GM12878 (cell line): Measurements from ENCODE around the gene AASDH. TPM values are rescaled to one million over a fixed set of nuclear protein-coding genes. Genes with fewer than 3 reads are reported as not detected.

ENCODE experiments used
- ATAC-seq: fragments of 200-7000 bp; cut with Tn5 transposase; 3 replicates; pipeline ENCODE4 v1.9.1; 2020; ENCODE audit warnings: mild to moderate bottlenecking, moderate library complexity
- BruUV-seq: library from RNA; stranded (reverse); fragments of 400-500 nt; replicated peaks from 2 replicates; lab custom pipeline; 2021; lab: Mats Ljungman, UMichigan
- CTCF ChIA-PET: fragments of 300-600 bp; sonication (Branson Sonifier 250); formaldehyde crosslinking; extraction: SDS; loops from one replicate; lab custom pipeline; 2021; ENCODE audit warnings: inconsistent platforms; lab: Yijun Ruan, JAX
- POLR2A ChIA-PET: fragments of 350-600 bp; formaldehyde crosslinking; extraction: SDS; loops from one replicate; lab custom pipeline; 2021; ENCODE audit warnings: inconsistent platforms; lab: Charles Lee
- RAD21 ChIA-PET: fragments of 300-600 bp; sonication (Branson Sonifier 250); formaldehyde crosslinking; loops from one replicate; lab custom pipeline; 2023; ENCODE audit warnings: antibody characterized with exemption; ENCODE audit not compliant: unreplicated experiment; lab: Charles Lee
- SMC1A ChIA-PET: fragments of 300-600 bp; sonication (Branson Sonifier 250); formaldehyde crosslinking; loops from one replicate; lab custom pipeline; 2023; ENCODE audit not compliant: unreplicated experiment, uncharacterized antibody; lab: Charles Lee
- DNase-seq: peaks from one replicate; pipeline ENCODE4 v3.0.0-alpha.2; 2011; ENCODE audit warnings: low read depth, low spot score
- FAIRE-seq: peaks from 3 replicates; lab custom pipeline; 2011; peaks lifted over from hg19 to GRCh38; lab: Jason Lieb, UNC
- H2AFZ ChIP-seq: 2 replicates; pipeline ENCODE4 v1.6.0; 2011; ENCODE audit warnings: low read depth, low read length, control low read depth; ENCODE audit not compliant: control insufficient read depth
- H3K27ac ChIP-seq: 2 replicates; pipeline ENCODE4 v1.5.1; 2011; ENCODE audit warnings: control low read depth; ENCODE audit not compliant: control insufficient read depth, insufficient read depth
- H3K27me3 ChIP-seq, 2 experiments: replicated peaks in 1 of 2; 2 replicates each; pipeline versions ENCODE4 v1.6.0 to v1.6.1; 2011; ENCODE audit warnings: low read length in 1 of 2; ENCODE audit not compliant: control insufficient read depth in 2 of 2, insufficient read depth in 2 of 2
- H3K36me3 ChIP-seq, 2 experiments: 2 replicates each; pipeline ENCODE4 v1.5.1; 2011; ENCODE audit warnings: low read length in 1 of 2; ENCODE audit not compliant: control insufficient read depth in 2 of 2, insufficient read depth in 2 of 2
- H3K4me1 ChIP-seq: 2 replicates; pipeline ENCODE4 v1.6.1; 2011; ENCODE audit warnings: mild to moderate bottlenecking, low read length, moderate library complexity, mixed read lengths; ENCODE audit not compliant: control insufficient read depth, insufficient read depth
- H3K4me2 ChIP-seq: 2 replicates; pipeline ENCODE4 v1.6.0; 2011; ENCODE audit warnings: control low read depth; ENCODE audit not compliant: control insufficient read depth, insufficient read depth
- H3K4me3 ChIP-seq: fragments of 200-600 bp; sonication (generic); 2 replicates; pipeline ENCODE4 v1.5.1; 2016
- H3K79me2 ChIP-seq: 2 replicates; pipeline ENCODE4 v1.6.0; 2011; ENCODE audit warnings: low read length; ENCODE audit not compliant: control insufficient read depth, insufficient read depth
- H3K9ac ChIP-seq: 2 replicates; pipeline ENCODE4 v1.8.0; 2011; ENCODE audit warnings: low read length, control low read depth, mixed read lengths; ENCODE audit not compliant: control insufficient read depth, insufficient read depth
- H3K9me3 ChIP-seq: replicated peaks from 3 replicates; pipeline ENCODE4 v1.5.1; 2011; ENCODE audit warnings: mild to moderate bottlenecking, low read length; ENCODE audit not compliant: control insufficient read depth, insufficient read depth
- H4K20me1 ChIP-seq: 2 replicates; pipeline ENCODE4 v1.6.0; 2011; ENCODE audit not compliant: control insufficient read depth, insufficient read depth
- ATF2 ChIP-seq: IDR thresholded peaks from 2 replicates; pipeline ENCODE4 v1.6.1; 2012; ENCODE audit warnings: low read length, inconsistent platforms
- BRCA1 ChIP-seq: IDR thresholded peaks from 2 replicates; pipeline ENCODE4 v1.6.1; 2011; ENCODE audit warnings: low read depth, low read length, improper control_type of control experiment
- CEBPZ ChIP-seq: fragments of 150-350 bp; IDR thresholded peaks from 2 replicates; pipeline ENCODE4 v1.6.1; 2016; ENCODE audit warnings: low read depth, low read length
- E2F8 ChIP-seq: fragments of 450-650 bp; IDR thresholded peaks from 2 replicates; pipeline ENCODE4 v1.6.1; 2018; ENCODE audit warnings: mild to moderate bottlenecking, low read depth, moderate library complexity; ENCODE audit not compliant: partially characterized antibody
- NFYA ChIP-seq: IDR thresholded peaks from 2 replicates; pipeline ENCODE4 v1.6.1; 2011; ENCODE audit warnings: low read depth, mild to moderate bottlenecking, low read length, improper control_type of control experiment, borderline replicate concordance
- NR2C1 ChIP-seq: fragments of 450-650 bp; IDR thresholded peaks from 2 replicates; pipeline ENCODE4 v1.6.1; 2017; ENCODE audit warnings: antibody characterized with exemption, mild to moderate bottlenecking, moderate library complexity
- PAX8 ChIP-seq: fragments of 450-650 bp; IDR thresholded peaks from 2 replicates; pipeline ENCODE4 v1.6.1; 2017; ENCODE audit warnings: mild to moderate bottlenecking, moderate library complexity
- SIX5 ChIP-seq: IDR thresholded peaks from 2 replicates; pipeline ENCODE4 v1.6.1; 2011; ENCODE audit warnings: mild to moderate bottlenecking, low read depth, low read length, moderate library complexity; ENCODE audit not compliant: severe bottlenecking
- SMAD5 ChIP-seq: IDR thresholded peaks from 2 replicates; pipeline ENCODE4 v1.6.1; 2016; ENCODE audit warnings: antibody characterized with exemption, low read depth
- SRF ChIP-seq, 2 experiments: IDR thresholded peaks; 2 replicates each; pipeline ENCODE4 v1.6.1; 2011; ENCODE audit warnings: low read depth in 2 of 2, low read length in 2 of 2, mild to moderate bottlenecking in 1 of 2, moderate library complexity in 1 of 2
- TCF3 ChIP-seq: IDR thresholded peaks from 2 replicates; pipeline ENCODE4 v1.6.1; 2012; ENCODE audit warnings: low read depth, mild to moderate bottlenecking, low read length, borderline replicate concordance; ENCODE audit not compliant: insufficient read depth
- ZBTB11 ChIP-seq: fragments of 450-650 bp; formaldehyde crosslinking; IDR thresholded peaks from 2 replicates; pipeline ENCODE4 v1.5.0; 2022; ENCODE audit warnings: mild to moderate bottlenecking, missing genetic modification characterization
- ZNF274 ChIP-seq: IDR thresholded peaks from one replicate; pipeline ENCODE4 v1.8.0; 2011; ENCODE audit not compliant: insufficient read length, insufficient read depth
- WGBS: methylation state at CpG from one replicate; pipeline ENCODE4 v1.1.6; 2016; ENCODE audit warnings: low lambda C conversion rate; ENCODE audit not compliant: insufficient replicate concordance, insufficient coverage; ENCODE audit errors: missing lambda C conversion rate; 5-methylcytosine and 5-hydroxymethylcytosine counted together
- in situ Hi-C: fragments of 300-500 bp; cut with MboI; formaldehyde crosslinking; loops from 9 replicates; pipeline ENCODE4 v1.14.3; 2018; ENCODE audit warnings: mixed read lengths
- intact Hi-C: fragments of 100-400 bp; cut with micrococcal nuclease; formaldehyde crosslinking; loops from one replicate; pipeline ENCODE4 v1.14.2; 2022; ENCODE audit not compliant: unreplicated experiment
- polyA plus RNA-seq, 11 experiments: library from polyadenylated mRNA; depleted of rRNA in 4 of 11; unstranded in 6 of 11; stranded (reverse) in 5 of 11; fragments of >200 nt; fragmentation: Nextera tagmentation in 4 of 11; fragmentation: Illumina TruSeq in 1 of 11; extraction: Ambion mirVana in 4 of 11; extraction: Trizol in 1 of 11; gene quantifications; 1 replicate in 1 of 11; 2 replicates in 10 of 11; pipeline versions ENCODE4 v1.2.1 to v1.2.3, GENCODE V29; 2011 to 2016; ENCODE audit warnings: inconsistent platforms in 2 of 11, missing spikeins in 2 of 11, low read depth in 1 of 11
- total RNA-seq, 4 experiments: library from RNA; depleted of rRNA in 3 of 4; stranded (reverse); fragments of >200 nt in 3 of 4; fragmentation: Illumina TruSeq in 1 of 4; extraction: Trizol in 1 of 4; gene quantifications; 2 replicates each; pipeline versions ENCODE4 v1.2.1 to v1.2.3, GENCODE V29; 2013 to 2021

AASDH gene
- total and polyA plus RNA-seq, 10 of the 15 experiments (the other 5 are each of a cell fraction or from before 2014, with no cell fraction given): 7.3 to 19.1 (median 11.3) TPM

GRCh38 chr4:56308384-56308783, 78.9 kb downstream of the AASDH start:
- ATAC-seq (no peak), FAIRE-seq (no peak)
- ChIA-PET POLR2A (no interaction called here), RAD21 (no interaction called here), SMC1A (no interaction called here), CTCF (no interaction called here)
- no TSS peak for BruUV-seq
- Histone ChIP-seq H3K79me2 (no peaks in the 10 kb centered on the region), H2AFZ (no peak overlapping the region), H3K36me3 (no peaks in the 10 kb centered on the region), H3K9me3 (no peaks in the 10 kb centered on the region), H3K27ac (no peak overlapping the region), H4K20me1 (no peaks in the 10 kb centered on the region)
- in situ Hi-C loops (no loop called here), intact Hi-C loops (loop anchor here (10.0 kb wide), 4 partner anchors 184 to 904 kb away; a partner anchor contains a TSS)
- TF ChIP-seq NFYA (no peak), PAX8 (no peak), ATF2 (no peak), SRF (IDR thresholded peaks at IDR 0.05; ENCODE audit: low read depth in 2 of 2, low read length in 2 of 2) (no peak), SMAD5 (no peak), ZBTB11 (no peak), SIX5 (no peak), BRCA1 (no peak), ZNF274 (no peak), E2F8 (no peak), NR2C1 (no peak), CEBPZ (no peak), TCF3 (no peak)
- TF ChIP-seq, all 136 proteins: peak for 0
- 54% methylated on average over 4 of the region's 4 CpGs for WGBS
- Histone ChIP-seq H3K27me3 (no peaks in the 10 kb centered on the region; a peak in 2 of 4 replicates), H3K4me2 (no peak overlapping the region), H3K4me3 (no peak overlapping the region), H3K9ac (no peak overlapping the region), H3K4me1 (no peaks in the 10 kb centered on the region)
- no peak for DNase-seq
